SK-N-MC (cell line): ENCODE measurements around the gene MAGEF1.

Experiments used
- DNase-seq: peaks from one replicate; pipeline ENCODE4 v3.0.0-alpha.2; 2011; ENCODE audit warnings: low read depth, low spot score
- H3K27ac ChIP-seq: fragments of 200-600 bp; sonication (generic); 2 replicates; pipeline ENCODE4 v1.5.1; 2016; ENCODE audit warnings: mixed run types
- H3K36me3 ChIP-seq: fragments of 200-600 bp; sonication (generic); 2 replicates; pipeline ENCODE4 v1.6.1; 2017; ENCODE audit warnings: antibody characterized with exemption, low read length, mixed read lengths; ENCODE audit not compliant: insufficient read depth
- H3K4me3 ChIP-seq: fragments of 200-600 bp; sonication (generic); 2 replicates; pipeline ENCODE4 v1.5.1; 2016
- H3K9ac ChIP-seq: fragments of 200-600 bp; sonication (generic); 2 replicates; pipeline ENCODE4 v1.8.0; 2017; ENCODE audit warnings: mixed run types, mixed read lengths; ENCODE audit not compliant: insufficient read length
- H3K9me3 ChIP-seq: fragments of 200-600 bp; sonication (generic); 2 replicates; pipeline ENCODE4 v1.6.1; 2017; ENCODE audit warnings: low read depth, mild to moderate bottlenecking, antibody characterized with exemption, low read length, moderate library complexity, mixed read lengths
- EZH2 ChIP-seq: fragments of 200-600 bp; sonication (generic); IDR thresholded peaks from one replicate; pipeline ENCODE4 v1.6.1; 2017; ENCODE audit warnings: antibody characterized with exemption
- FOXP2 ChIP-seq: optimal IDR thresholded peaks from 2 replicates; pipeline ENCODE3; 2011; ENCODE audit warnings: mild to moderate bottlenecking, moderate library complexity; ENCODE audit not compliant: insufficient read depth; ENCODE audit errors: extremely low read length, control extremely low read depth
- POLR2AphosphoS5 ChIP-seq: IDR thresholded peaks from 2 replicates; pipeline ENCODE4 v1.6.1; 2012; ENCODE audit warnings: mild to moderate bottlenecking, low read depth, low read length, borderline replicate concordance

Gene MAGEF1

GRCh38 chr3:184745526-184745925 lies 33.7 kb upstream of the MAGEF1 start:
- no peak for TF ChIP-seq POLR2AphosphoS5
- no peak for TF ChIP-seq EZH2
- no peak for TF ChIP-seq FOXP2
- H3K27ac ChIP-seq, result no peak overlapping the region
- H3K36me3 ChIP-seq, result no peaks in the 10 kb centered on the region
- no peaks in the 10 kb centered on the region for H3K9me3 ChIP-seq
- no peak for DNase-seq
- H3K4me3 ChIP-seq, result no peak overlapping the region
- H3K9ac ChIP-seq, result peak overlapping the region; percentile 8

DNA sequence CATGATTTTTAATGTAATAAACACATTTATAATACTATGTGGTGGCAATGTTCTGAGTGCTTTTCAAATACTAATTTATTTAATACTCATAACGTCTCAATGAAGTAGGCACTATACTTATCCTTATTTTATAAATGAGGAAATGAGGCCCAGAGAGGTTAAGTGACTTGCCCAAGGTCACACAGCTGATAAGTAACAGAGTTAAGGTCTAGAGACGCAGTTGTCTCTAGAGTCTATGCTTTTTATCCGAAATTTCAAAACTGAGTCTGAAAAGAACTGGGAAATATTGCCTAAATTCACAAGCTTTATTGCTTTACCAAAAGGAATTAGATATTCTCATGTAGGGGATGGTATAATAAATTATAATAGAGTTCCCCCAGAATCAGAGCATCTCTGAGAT lies 31.4 kb upstream of the MAGEF1 start:
- Histone ChIP-seq H3K36me3 (no peaks in the 10 kb centered on the region), H3K9ac (no peak overlapping the region), H3K4me3 (no peak overlapping the region), H3K27ac (peak overlapping the region; percentile 69; the same call in 1 of the 2 replicates), H3K9me3 (no peaks in the 10 kb centered on the region)
- TF ChIP-seq EZH2 (no peak), FOXP2 (no peak), POLR2AphosphoS5 (no peak)
- DNase-seq, result no peak

- DNase-seq, result no peak
- Histone ChIP-seq H3K27ac (peak overlapping the region; percentile 69), H3K36me3 (no peaks in the 10 kb centered on the region), H3K9me3 (no peaks in the 10 kb centered on the region), H3K9ac (no peak overlapping the region), H3K4me3 (no peak overlapping the region)
- TF ChIP-seq EZH2 (no peak), POLR2AphosphoS5 (no peak), FOXP2 (no peak)
Observed at GRCh38 chr3:184742676-184743135, 30.8 kb upstream of the MAGEF1 start.

- Histone ChIP-seq H3K9me3 (no peaks in the 10 kb centered on the region), H3K4me3 (no peak overlapping the region), H3K9ac (no peak overlapping the region), H3K36me3 (no peaks in the 10 kb centered on the region), H3K27ac (peak overlapping the region; percentile 69)
- DNase-seq, result no peak
- TF ChIP-seq POLR2AphosphoS5, result no peak
- no peak for TF ChIP-seq EZH2
- no peak for TF ChIP-seq FOXP2
Observed at GRCh38 chr3:184741798-184742675, 30.2 kb upstream of the MAGEF1 start.

DNA sequence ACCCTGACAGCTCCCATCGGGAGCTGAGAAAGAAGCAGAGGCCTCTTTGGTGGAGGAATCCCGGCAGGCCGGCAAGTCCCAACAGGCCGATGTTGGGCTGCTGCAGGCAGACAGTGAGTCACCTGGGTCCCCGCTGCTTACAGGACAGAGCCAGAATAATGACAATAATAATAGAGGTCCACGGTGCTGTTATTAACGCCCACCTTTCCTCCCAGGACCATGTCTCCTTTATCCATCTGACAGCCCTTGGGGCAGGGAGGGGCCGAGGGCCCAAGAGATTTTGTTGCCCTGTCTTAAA lies 29.3 kb upstream of the MAGEF1 start:
- Histone ChIP-seq H3K27ac (no peak overlapping the region), H3K9ac (no peak overlapping the region), H3K4me3 (no peak overlapping the region), H3K9me3 (no peaks in the 10 kb centered on the region), H3K36me3 (no peaks in the 10 kb centered on the region)
- DNase-seq, result no peak
- TF ChIP-seq EZH2, result no peak
- TF ChIP-seq FOXP2, result no peak
- no peak for TF ChIP-seq POLR2AphosphoS5

- H3K27ac ChIP-seq, result no peak overlapping the region
- no peak for DNase-seq
- no peaks in the 10 kb centered on the region for H3K36me3 ChIP-seq
- no peak overlapping the region for H3K4me3 ChIP-seq
- TF ChIP-seq POLR2AphosphoS5 (no peak), EZH2 (no peak), FOXP2 (no peak)
- H3K9me3 ChIP-seq, result no peaks in the 10 kb centered on the region
- H3K9ac ChIP-seq, result no peak overlapping the region
Observed at GRCh38 chr3:184740509-184741258, 28.8 kb upstream of the MAGEF1 start.

GRCh38 chr3:184739594-184740505 lies 28.0 kb upstream of the MAGEF1 start:
- no peaks in the 10 kb centered on the region for H3K9me3 ChIP-seq
- DNase-seq, result no peak
- no peak overlapping the region for H3K27ac ChIP-seq
- no peak overlapping the region for H3K9ac ChIP-seq
- no peak overlapping the region for H3K4me3 ChIP-seq
- no peak for TF ChIP-seq POLR2AphosphoS5
- TF ChIP-seq EZH2, result no peak
- TF ChIP-seq FOXP2, result no peak
- no peaks in the 10 kb centered on the region for H3K36me3 ChIP-seq
